HFFc6 (cell line): ENCODE results near the gene CSMD2. TPM values are rescaled to one million over a fixed set of nuclear protein-coding genes. Genes with fewer than 3 reads are reported as not detected.
"Not testable (repeated sequence)": the region's sequence is repeated elsewhere in the genome, so short reads cannot be mapped to it uniquely, and the experiment has no call there.

Experiments used
- DNase-seq: peaks from one replicate; pipeline ENCODE4 v3.0.0-alpha.2; 2018
- H3K27ac Mint-ChIP-seq: 2 replicates; pipeline ENCODE4 v1.8.0; 2020; ENCODE audit warnings: mild to moderate bottlenecking, mixed read lengths
- H3K27me3 Mint-ChIP-seq: 2 replicates; pipeline ENCODE4 v1.8.0; 2021; ENCODE audit warnings: mild to moderate bottlenecking, moderate library complexity, mixed read lengths; ENCODE audit not compliant: insufficient read depth
- H3K36me3 Mint-ChIP-seq: 2 replicates; pipeline ENCODE4 v1.8.0; 2021; ENCODE audit warnings: low read depth, mixed read lengths
- H3K4me1 Mint-ChIP-seq: 2 replicates; pipeline ENCODE4 v1.8.0; 2020; ENCODE audit warnings: low read depth, mixed read lengths
- H3K4me3 Mint-ChIP-seq: 2 replicates; pipeline ENCODE4 v1.8.0; 2020; ENCODE audit warnings: mild to moderate bottlenecking, moderate library complexity, mixed read lengths
- H3K9me3 Mint-ChIP-seq: 2 replicates; pipeline ENCODE4 v1.8.0; 2020; ENCODE audit warnings: mild to moderate bottlenecking, mixed read lengths
- CTCF ChIP-seq: fragments of 200-600 bp; sonication (generic); IDR thresholded peaks from 2 replicates; pipeline ENCODE4 v1.5.0; 2021; ENCODE audit warnings: antibody characterized with exemption, mild to moderate bottlenecking
- total RNA-seq, 6 experiments: library from RNA; stranded (reverse); fragmentation: NEBNext Ultra II Directional; extraction: Animal tissue kit (Norgen Biotek cat#: 25700); gene quantifications; 2 replicates in 1 of 6; 3 replicates in 5 of 6; pipeline ENCODE4 v1.2.3, GENCODE V29; 2021

The CSMD2 gene
- total RNA-seq, 6 experiments from 2014 or later, result 0.77 to 3.2 (median 1.2) TPM

GRCh38 chr1:33515112-33515511 lies 649.9 kb downstream of the CSMD2 start:
- H3K27me3 Mint-ChIP-seq, result peaks cover 14% of the 10 kb centered on the region

GRCh38 chr1:33512226-33513011 lies 652.6 kb downstream of the CSMD2 start:
- Mint-ChIP-seq H3K27me3 (peaks cover 13% of the 10 kb centered on the region), H3K9me3 (no peaks in the 10 kb centered on the region), H3K27ac (no peak overlapping the region), H3K36me3 (no peaks in the 10 kb centered on the region), H3K4me1 (no peaks in the 10 kb centered on the region), H3K4me3 (no peak overlapping the region)
- DNase-seq, result no peak
- TF ChIP-seq CTCF, result no peak

More at GRCh38 chr1:33515112-33515511, 649.9 kb downstream of the CSMD2 start:
- H3K36me3 Mint-ChIP-seq, result no peaks in the 10 kb centered on the region
- H3K27ac Mint-ChIP-seq, result no peak overlapping the region
- H3K4me1 Mint-ChIP-seq, result no peaks in the 10 kb centered on the region
- TF ChIP-seq CTCF, result no peak
- no peak overlapping the region for H3K4me3 Mint-ChIP-seq
- H3K9me3 Mint-ChIP-seq, result no peaks in the 10 kb centered on the region
- DNase-seq, result no peak

GRCh38 chr1:33509276-33509675 lies 655.8 kb downstream of the CSMD2 start:
- H3K27me3 Mint-ChIP-seq, DNase-seq, H3K9me3 Mint-ChIP-seq, H3K27ac Mint-ChIP-seq, H3K36me3 Mint-ChIP-seq, H3K4me1 Mint-ChIP-seq, H3K4me3 Mint-ChIP-seq: not testable (repeated sequence)

DNA sequence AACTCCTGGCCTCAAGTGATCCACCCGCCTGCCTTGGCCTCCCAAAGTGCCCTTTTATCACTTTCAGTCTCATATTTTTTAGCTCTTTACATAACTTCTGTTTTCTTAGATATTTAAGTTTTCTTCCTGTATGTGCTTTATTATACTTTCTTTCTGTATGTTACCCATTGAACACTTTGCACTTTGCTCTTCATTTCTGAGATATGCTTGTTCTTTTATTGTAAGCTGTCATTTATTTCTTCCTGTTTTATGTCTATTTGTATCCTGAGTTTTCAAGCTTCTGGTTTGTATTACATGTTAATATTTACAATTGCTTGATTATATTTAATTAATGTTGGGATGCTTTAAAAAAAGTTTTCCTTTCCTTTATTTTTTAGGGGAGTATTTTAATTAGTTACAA lies 656.9 kb downstream of the CSMD2 start:
- Mint-ChIP-seq H3K4me1 (no peaks in the 10 kb centered on the region), H3K27ac (no peak overlapping the region), H3K9me3 (no peaks in the 10 kb centered on the region), H3K36me3 (no peaks in the 10 kb centered on the region), H3K4me3 (no peak overlapping the region), H3K27me3 (peaks cover 6% of the 10 kb centered on the region; the same call in 1 of the 2 replicates)
- DNase-seq, result no peak
- TF ChIP-seq CTCF, result no peak

GRCh38 chr1:33507661-33508060 lies 657.4 kb downstream of the CSMD2 start:
- no peak overlapping the region for H3K27ac Mint-ChIP-seq
- no peaks in the 10 kb centered on the region for H3K9me3 Mint-ChIP-seq
- TF ChIP-seq CTCF, result no peak
- peaks cover 4% of the 10 kb centered on the region for H3K4me1 Mint-ChIP-seq
- DNase-seq, result no peak
- peaks cover 6% of the 10 kb centered on the region; the same call in 1 of the 2 replicates for H3K27me3 Mint-ChIP-seq
- no peaks in the 10 kb centered on the region for H3K36me3 Mint-ChIP-seq
- H3K4me3 Mint-ChIP-seq, result no peak overlapping the region

GRCh38 chr1:33503506-33503905 lies 661.5 kb downstream of the CSMD2 start:
- no peak for DNase-seq
- H3K36me3 Mint-ChIP-seq, result peaks cover 8% of the 10 kb centered on the region; the same call in 1 of the 2 replicates
- H3K4me3 Mint-ChIP-seq, result no peak overlapping the region

More at GRCh38 chr1:33503506-33503905, 661.5 kb downstream of the CSMD2 start:
- no peaks in the 10 kb centered on the region for H3K9me3 Mint-ChIP-seq
- no peak overlapping the region for H3K27ac Mint-ChIP-seq
- peaks cover 8% of the 10 kb centered on the region for H3K4me1 Mint-ChIP-seq
- TF ChIP-seq CTCF, result no peak
- H3K27me3 Mint-ChIP-seq, result no peaks in the 10 kb centered on the region; the same call in 1 of the 2 replicates
